Esophagus muscularis mucosa (tissue), 4 donors: ENCODE measurements around the gene PRKAG2.

Experiments used
- EP300 ChIP-seq: sonication (generic); formaldehyde crosslinking; IDR thresholded peaks from one replicate; pipeline ENCODE4 v1.6.1; 2017; ENCODE audit warnings: antibody characterized with exemption
- POLR2A ChIP-seq: fragments of 450-650 bp; IDR thresholded peaks from one replicate; pipeline ENCODE4 v1.6.1; 2017; ENCODE audit warnings: antibody characterized with exemption, moderate library complexity, mild to moderate bottlenecking, low read depth
- POLR2AphosphoS5 ChIP-seq, 2 donors: sonication (generic); formaldehyde crosslinking; IDR thresholded peaks; one replicate each; pipeline ENCODE4 v1.6.1; 2017; ENCODE audit warnings: antibody characterized with exemption in 2 of 2
- TF ChIP-seq, protein P1 (sequence below), 3 experiments: fragments of 200-600 bp in 2 of 3; fragments of 450-650 bp in 1 of 3; sonication (generic) in 2 of 3; IDR thresholded peaks; one replicate each; pipeline ENCODE4 v1.5.1; 2017 to 2019; ENCODE audit warnings: antibody characterized with exemption in 3 of 3, mild to moderate bottlenecking in 2 of 3, moderate library complexity in 1 of 3

DNA sequence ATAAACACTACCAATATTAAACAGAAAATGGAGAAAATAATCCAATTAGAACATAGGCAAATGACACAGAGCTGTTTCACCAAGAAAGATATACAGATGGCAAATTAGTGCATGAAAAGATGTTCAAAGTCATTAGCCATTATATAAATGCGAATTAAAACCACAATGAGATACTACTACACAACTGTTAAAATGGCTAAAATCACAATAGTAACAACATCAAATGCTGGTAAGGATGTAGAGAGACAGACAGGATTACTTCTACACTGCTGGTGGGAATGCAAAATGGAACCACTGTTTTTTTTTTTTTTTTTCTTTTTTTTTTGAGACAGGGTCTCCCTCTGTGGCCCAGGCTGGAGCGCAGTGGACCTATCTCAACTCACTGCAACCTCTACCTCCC lies 242.3 kb downstream of the PRKAG2 start:
- TF ChIP-seq, protein P1, sequence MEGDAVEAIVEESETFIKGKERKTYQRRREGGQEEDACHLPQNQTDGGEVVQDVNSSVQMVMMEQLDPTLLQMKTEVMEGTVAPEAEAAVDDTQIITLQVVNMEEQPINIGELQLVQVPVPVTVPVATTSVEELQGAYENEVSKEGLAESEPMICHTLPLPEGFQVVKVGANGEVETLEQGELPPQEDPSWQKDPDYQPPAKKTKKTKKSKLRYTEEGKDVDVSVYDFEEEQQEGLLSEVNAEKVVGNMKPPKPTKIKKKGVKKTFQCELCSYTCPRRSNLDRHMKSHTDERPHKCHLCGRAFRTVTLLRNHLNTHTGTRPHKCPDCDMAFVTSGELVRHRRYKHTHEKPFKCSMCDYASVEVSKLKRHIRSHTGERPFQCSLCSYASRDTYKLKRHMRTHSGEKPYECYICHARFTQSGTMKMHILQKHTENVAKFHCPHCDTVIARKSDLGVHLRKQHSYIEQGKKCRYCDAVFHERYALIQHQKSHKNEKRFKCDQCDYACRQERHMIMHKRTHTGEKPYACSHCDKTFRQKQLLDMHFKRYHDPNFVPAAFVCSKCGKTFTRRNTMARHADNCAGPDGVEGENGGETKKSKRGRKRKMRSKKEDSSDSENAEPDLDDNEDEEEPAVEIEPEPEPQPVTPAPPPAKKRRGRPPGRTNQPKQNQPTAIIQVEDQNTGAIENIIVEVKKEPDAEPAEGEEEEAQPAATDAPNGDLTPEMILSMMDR (IDR thresholded peaks at IDR 0.05): no peak
- no peak for TF ChIP-seq POLR2A
- no peak for TF ChIP-seq EP300
- no peak for TF ChIP-seq POLR2AphosphoS5 (IDR thresholded peaks at IDR 0.05)
